Activated CD8-positive, alpha-beta T cell treated with anti-CD3 and anti-CD28 coated beads for 36 hours (primary cell): ENCODE data around the gene ZNF26. TPM values are rescaled to one million over a fixed set of nuclear protein-coding genes. Genes with fewer than 3 reads are reported as not detected.
"Not testable (repeated sequence)": the region's sequence is repeated elsewhere in the genome, so short reads cannot be mapped to it uniquely, and the experiment has no call there.

Experiments used
- ATAC-seq: fragments of 200-7000 bp; cut with Tn5 transposase; one replicate; pipeline ENCODE4 v1.10.0; 2021; ENCODE audit warnings: mild to moderate bottlenecking, moderate library complexity
- CTCF ChIA-PET: fragments of 350-600 bp; sonication (Branson Sonifier 250); formaldehyde crosslinking; loops from one replicate; lab custom pipeline; 2021; ENCODE audit warnings: antibody characterized with exemption; lab: Charles Lee
- POLR2A ChIA-PET: fragments of 350-600 bp; sonication (Branson Sonifier 250); formaldehyde crosslinking; loops from one replicate; lab custom pipeline; 2021; ENCODE audit warnings: antibody characterized with exemption; lab: Charles Lee
- DNase-seq: peaks from one replicate; pipeline ENCODE4 v3.0.0-alpha.2; 2020
- H3K27ac Mint-ChIP-seq: one replicate; pipeline ENCODE4 v1.8.0; 2021; ENCODE audit warnings: mild to moderate bottlenecking, mixed read lengths
- H3K27me3 Mint-ChIP-seq: one replicate; pipeline ENCODE4 v1.8.0; 2021; ENCODE audit warnings: mixed read lengths
- H3K36me3 Mint-ChIP-seq: one replicate; pipeline ENCODE4 v1.8.0; 2021; ENCODE audit warnings: low read depth, mixed read lengths
- H3K4me1 Mint-ChIP-seq: one replicate; pipeline ENCODE4 v1.8.0; 2021; ENCODE audit warnings: low read depth, mixed read lengths
- H3K4me3 Mint-ChIP-seq: one replicate; pipeline ENCODE4 v1.8.0; 2021; ENCODE audit warnings: mild to moderate bottlenecking, moderate library complexity, mixed read lengths
- H3K9me3 Mint-ChIP-seq: one replicate; pipeline ENCODE4 v1.8.0; 2021; ENCODE audit warnings: mixed read lengths
- intact Hi-C: fragments of 100-400 bp; cut with micrococcal nuclease; formaldehyde crosslinking; loops from one replicate; pipeline ENCODE4 v1.10.0; 2022
- total RNA-seq, 2 experiments: library from RNA; stranded (reverse); gene quantifications; one replicate each; pipeline ENCODE4 v1.2.3, GENCODE V29; 2021
- TF ChIP-seq, protein P1 (sequence below): fragments of 200-600 bp; IDR thresholded peaks from one replicate; pipeline ENCODE4 v1.8.0; 2022; ENCODE audit warnings: antibody characterized with exemption, mild to moderate bottlenecking

The ZNF26 gene
- total RNA-seq, 2 experiments from 2014 or later, result 19.1 to 19.8 TPM

DNA sequence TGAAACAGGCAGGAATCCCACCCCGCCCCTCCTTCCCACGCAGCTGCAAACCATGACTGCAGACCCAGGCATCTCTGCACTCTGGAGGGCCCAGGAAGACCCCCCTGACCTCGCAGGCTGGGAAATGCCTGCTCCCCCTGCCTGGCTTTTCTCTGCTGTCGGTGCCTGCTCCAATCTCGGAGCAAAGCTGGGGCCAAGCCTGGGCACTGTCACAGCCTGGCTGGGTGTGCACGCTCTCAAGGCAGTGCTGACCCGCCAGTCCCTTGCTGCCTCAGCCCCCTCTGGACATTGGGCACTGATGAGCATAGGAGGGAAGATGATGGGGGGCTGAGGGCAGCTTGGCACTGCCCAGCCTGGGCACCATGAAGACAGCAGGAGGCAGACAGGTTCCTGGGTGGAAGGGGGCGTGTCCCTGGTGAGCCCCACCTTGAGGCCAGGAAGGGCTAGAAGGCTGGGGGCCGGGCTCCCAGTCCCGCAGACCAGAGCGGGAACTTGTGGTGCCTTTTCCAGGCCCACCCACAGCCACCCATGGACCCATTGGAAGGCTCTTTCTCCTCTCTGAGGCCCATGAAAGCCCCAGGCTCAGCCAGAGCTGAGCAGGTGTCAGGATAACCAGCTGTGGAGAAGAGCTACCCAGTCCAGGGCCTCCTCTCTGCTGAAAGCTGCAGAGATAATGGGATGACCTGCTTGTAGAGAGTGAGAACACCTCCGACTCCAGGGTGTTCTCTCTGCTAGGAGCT lies 19.3 kb upstream of the ZNF26 start:
- ChIA-PET CTCF (no interaction called here), POLR2A (interaction anchor here (0.6 kb wide), 1 partner anchor 50 kb away, joined by 3 read pairs; no protein-coding TSS in a partner anchor)
- intact Hi-C loops, result no loop called here
- ATAC-seq, result no peak
- no peak for DNase-seq
- TF ChIP-seq, protein P1, sequence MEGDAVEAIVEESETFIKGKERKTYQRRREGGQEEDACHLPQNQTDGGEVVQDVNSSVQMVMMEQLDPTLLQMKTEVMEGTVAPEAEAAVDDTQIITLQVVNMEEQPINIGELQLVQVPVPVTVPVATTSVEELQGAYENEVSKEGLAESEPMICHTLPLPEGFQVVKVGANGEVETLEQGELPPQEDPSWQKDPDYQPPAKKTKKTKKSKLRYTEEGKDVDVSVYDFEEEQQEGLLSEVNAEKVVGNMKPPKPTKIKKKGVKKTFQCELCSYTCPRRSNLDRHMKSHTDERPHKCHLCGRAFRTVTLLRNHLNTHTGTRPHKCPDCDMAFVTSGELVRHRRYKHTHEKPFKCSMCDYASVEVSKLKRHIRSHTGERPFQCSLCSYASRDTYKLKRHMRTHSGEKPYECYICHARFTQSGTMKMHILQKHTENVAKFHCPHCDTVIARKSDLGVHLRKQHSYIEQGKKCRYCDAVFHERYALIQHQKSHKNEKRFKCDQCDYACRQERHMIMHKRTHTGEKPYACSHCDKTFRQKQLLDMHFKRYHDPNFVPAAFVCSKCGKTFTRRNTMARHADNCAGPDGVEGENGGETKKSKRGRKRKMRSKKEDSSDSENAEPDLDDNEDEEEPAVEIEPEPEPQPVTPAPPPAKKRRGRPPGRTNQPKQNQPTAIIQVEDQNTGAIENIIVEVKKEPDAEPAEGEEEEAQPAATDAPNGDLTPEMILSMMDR, result no peak
- no peaks in the 10 kb centered on the region for H3K27me3 Mint-ChIP-seq
- peaks cover 12% of the 10 kb centered on the region for H3K36me3 Mint-ChIP-seq
- no peak overlapping the region for H3K27ac Mint-ChIP-seq
- H3K4me1 Mint-ChIP-seq, result no peaks in the 10 kb centered on the region
- no peak overlapping the region for H3K4me3 Mint-ChIP-seq
- peaks cover 19% of the 10 kb centered on the region for H3K9me3 Mint-ChIP-seq

- ChIA-PET CTCF (no interaction called here), POLR2A (no interaction called here)
- H3K9me3 Mint-ChIP-seq, result peaks cover 25% of the 10 kb centered on the region
- DNase-seq, result no peak
- no peak overlapping the region for H3K27ac Mint-ChIP-seq
- no peak overlapping the region for H3K4me3 Mint-ChIP-seq
- no peak for ATAC-seq
- TF ChIP-seq, protein P1, result no peak
- intact Hi-C loops, result no loop called here
- no peaks in the 10 kb centered on the region for H3K27me3 Mint-ChIP-seq
- H3K4me1 Mint-ChIP-seq, result no peaks in the 10 kb centered on the region
- peaks cover 12% of the 10 kb centered on the region for H3K36me3 Mint-ChIP-seq
Observed at GRCh38 chr12:132967736-132968135, 18.4 kb upstream of the ZNF26 start.

- ChIA-PET POLR2A (no interaction called here), CTCF (no interaction called here)
- ATAC-seq (no peak), DNase-seq (no peak)
- H3K27ac Mint-ChIP-seq, result no peak overlapping the region
- intact Hi-C loops, result no loop called here
- TF ChIP-seq, protein P1, result no peak
- peaks cover 1% of the 10 kb centered on the region for H3K27me3 Mint-ChIP-seq
- peaks cover 13% of the 10 kb centered on the region for H3K9me3 Mint-ChIP-seq
- no peaks in the 10 kb centered on the region for H3K4me1 Mint-ChIP-seq
- H3K36me3 Mint-ChIP-seq, result no peaks in the 10 kb centered on the region
- H3K4me3 Mint-ChIP-seq, result no peak overlapping the region
Observed at GRCh38 chr12:132972374-132972773, 13.8 kb upstream of the ZNF26 start.

DNA sequence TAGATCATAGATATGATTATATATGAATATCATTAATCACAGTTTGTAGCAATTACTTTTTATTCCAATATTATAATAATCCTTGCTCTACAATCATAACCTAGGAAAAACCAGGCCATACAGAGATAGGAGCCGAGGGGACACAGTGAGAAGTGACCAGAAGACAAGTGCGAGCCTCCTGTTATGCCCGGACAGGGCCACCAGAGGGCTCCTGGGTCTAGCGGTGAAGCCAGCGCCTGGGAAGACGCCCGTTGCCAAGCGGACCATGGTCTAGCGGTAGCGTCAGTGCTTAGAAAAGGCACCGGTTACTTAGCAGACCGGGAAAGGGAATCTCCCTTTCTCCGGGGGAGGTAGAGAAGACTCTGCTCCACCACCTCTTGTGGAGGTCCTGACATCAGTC lies 9.3 kb upstream of the ZNF26 start:
- intact Hi-C loops, H3K4me3 Mint-ChIP-seq, H3K4me1 Mint-ChIP-seq, H3K27me3 Mint-ChIP-seq, H3K27ac Mint-ChIP-seq, H3K36me3 Mint-ChIP-seq, ATAC-seq: not testable (repeated sequence)
- TF ChIP-seq, protein P1, result peak; percentile 61
- POLR2A ChIA-PET, result interaction anchor here (0.8 kb wide), 1 partner anchor 10 kb away, joined by 4 read pairs; the partner anchor contains the start of gene ZNF26
- CTCF ChIA-PET, result interaction anchor here (1.1 kb wide), 2 partner anchors 13 to 202 kb away, joined by 3 read pairs; no protein-coding TSS in a partner anchor
- peaks cover 19% of the 10 kb centered on the region for H3K9me3 Mint-ChIP-seq
- DNase-seq, result peak; percentile 75

DNA sequence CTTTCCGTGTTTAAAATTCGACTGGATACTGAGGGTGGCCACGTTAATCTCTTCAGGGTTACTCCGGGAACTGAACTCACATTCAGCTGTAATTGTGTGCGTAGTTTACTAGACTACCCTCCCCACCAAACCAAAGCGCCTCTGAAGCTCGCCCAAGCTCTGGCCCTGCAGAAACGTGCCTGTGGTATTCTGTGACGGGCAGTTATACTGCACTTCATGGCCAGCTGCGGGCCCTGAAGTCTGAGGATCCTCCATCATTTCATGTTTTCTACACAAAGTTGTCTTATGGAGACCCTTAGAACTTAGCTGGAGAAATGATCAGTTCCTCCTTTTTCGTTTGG lies 688 bp downstream of the ZNF26 start:
- H3K27me3 Mint-ChIP-seq, result peaks cover 5% of the 10 kb centered on the region
- H3K36me3 Mint-ChIP-seq, result peaks cover 53% of the 10 kb centered on the region
- CTCF ChIA-PET, result interaction anchor here (0.8 to 1.8 kb wide), 5 partner anchors 11 to 82 kb away, joined by 3 to 4 read pairs (median 3); no protein-coding TSS in a partner anchor
- peaks cover 25% of the 10 kb centered on the region for H3K9me3 Mint-ChIP-seq
- intact Hi-C loops, result loop anchor here (1.0 kb wide), 1 partner anchor 93 kb away; the partner anchor contains the start of gene ZNF140
- peak; percentile 1 for ATAC-seq
- H3K27ac Mint-ChIP-seq, result peak overlapping the region; percentile 92
- POLR2A ChIA-PET, result interaction anchor here (0.7 to 3.0 kb wide), 12 partner anchors 9 to 143 kb away, joined by 3 to 17 read pairs (median 4); partner anchors contain the start of genes ZNF10, ZNF140 and ZNF891
- no peak for DNase-seq
- TF ChIP-seq, protein P1, result no peak
- peak overlapping the region; percentile 80 for H3K4me3 Mint-ChIP-seq
- peaks cover 26% of the 10 kb centered on the region for H3K4me1 Mint-ChIP-seq
